GM12872 (cell line): ENCODE measurements around the gene SYNE1.

Experiments used
- TF ChIP-seq, protein P1 (sequence below): IDR thresholded peaks from 3 replicates; pipeline ENCODE4 v1.5.1; 2011; ENCODE audit warnings: low read depth, mild to moderate bottlenecking, low read length, moderate library complexity; ENCODE audit not compliant: insufficient read depth

SYNE1 gene

DNA sequence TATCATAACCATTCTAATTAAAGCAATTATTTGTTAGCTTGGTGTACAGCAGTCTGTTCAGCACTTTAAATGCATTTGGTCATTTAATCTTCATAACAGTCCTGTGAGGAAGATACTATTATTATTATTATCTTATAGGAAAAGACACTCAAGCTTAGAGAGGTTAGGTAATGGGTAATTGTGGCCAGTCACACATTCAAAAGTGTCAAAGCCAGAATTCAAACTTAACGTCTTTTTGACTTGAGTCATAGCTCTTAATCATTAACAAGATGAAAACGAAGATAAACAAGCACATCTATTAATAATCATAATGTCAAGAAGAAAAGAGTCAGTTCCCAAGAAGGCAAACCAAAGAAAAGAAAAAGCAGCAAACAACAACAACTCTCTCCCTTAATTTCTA lies 251.0 kb downstream of the SYNE1 start:
- TF ChIP-seq, protein P1, sequence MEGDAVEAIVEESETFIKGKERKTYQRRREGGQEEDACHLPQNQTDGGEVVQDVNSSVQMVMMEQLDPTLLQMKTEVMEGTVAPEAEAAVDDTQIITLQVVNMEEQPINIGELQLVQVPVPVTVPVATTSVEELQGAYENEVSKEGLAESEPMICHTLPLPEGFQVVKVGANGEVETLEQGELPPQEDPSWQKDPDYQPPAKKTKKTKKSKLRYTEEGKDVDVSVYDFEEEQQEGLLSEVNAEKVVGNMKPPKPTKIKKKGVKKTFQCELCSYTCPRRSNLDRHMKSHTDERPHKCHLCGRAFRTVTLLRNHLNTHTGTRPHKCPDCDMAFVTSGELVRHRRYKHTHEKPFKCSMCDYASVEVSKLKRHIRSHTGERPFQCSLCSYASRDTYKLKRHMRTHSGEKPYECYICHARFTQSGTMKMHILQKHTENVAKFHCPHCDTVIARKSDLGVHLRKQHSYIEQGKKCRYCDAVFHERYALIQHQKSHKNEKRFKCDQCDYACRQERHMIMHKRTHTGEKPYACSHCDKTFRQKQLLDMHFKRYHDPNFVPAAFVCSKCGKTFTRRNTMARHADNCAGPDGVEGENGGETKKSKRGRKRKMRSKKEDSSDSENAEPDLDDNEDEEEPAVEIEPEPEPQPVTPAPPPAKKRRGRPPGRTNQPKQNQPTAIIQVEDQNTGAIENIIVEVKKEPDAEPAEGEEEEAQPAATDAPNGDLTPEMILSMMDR: no peak

DNA sequence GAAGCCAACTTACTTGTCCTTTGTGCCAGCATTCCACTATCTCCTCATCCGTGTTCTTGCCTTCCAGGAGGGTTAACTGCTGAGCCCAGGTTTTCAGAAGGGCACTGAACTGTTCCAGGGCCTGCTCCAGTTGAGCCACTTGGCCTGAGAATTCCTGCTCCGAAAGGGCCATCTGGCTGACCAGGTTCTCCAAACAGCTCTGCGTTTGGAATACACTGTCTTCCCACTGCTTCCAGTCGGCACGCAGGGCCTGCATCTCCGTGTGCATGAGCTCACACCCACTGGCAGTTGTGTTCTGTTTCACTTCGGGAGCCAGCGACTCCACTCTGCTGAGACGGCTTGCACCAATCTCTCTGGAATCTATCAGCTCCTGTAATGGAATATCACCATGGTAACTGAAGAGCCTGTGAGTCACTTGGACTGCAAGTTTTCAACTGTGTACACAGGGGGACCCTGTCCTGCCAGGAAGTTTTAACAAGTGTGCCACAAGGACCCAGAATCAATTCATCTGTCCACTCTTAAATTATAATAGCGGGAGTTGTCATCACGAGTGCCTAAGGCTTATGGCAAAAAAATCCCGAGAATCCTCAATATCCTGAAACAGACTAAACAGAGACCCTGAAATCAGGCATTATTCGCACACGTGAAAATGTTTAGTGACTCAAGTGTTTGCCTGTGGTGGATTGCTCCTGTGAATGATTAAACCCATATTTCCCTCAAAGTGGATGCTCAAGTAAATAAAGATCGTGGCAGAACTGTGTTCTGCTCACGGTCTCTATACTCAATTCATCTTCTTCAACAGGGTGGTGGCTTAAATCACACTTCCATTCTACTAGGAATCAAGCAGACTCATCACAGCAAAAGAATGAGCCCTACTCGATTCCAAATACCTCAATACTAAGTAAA lies 255.9 kb downstream of the SYNE1 start:
- TF ChIP-seq, protein P1: no peak

DNA sequence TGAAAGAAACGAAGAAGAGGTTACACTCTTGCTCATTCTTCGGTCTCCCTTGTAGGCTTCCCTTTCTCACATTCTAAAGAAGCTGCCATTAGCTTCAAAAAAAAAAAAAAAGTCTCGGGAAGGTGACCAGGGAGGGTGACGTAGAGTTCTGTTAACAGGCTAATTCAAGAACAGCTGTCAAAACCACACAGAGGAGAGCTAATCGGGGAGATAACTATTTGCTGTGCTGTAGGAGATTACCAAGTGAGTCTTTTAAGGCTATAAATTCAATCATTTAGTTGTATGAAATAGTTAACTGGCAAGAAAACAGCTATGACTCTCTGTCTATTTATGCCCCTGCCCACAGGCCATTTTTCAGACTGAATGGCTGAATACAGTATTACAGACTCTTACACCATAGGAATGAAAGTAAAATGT lies 256.8 kb downstream of the SYNE1 start:
- TF ChIP-seq, protein P1: no peak

DNA sequence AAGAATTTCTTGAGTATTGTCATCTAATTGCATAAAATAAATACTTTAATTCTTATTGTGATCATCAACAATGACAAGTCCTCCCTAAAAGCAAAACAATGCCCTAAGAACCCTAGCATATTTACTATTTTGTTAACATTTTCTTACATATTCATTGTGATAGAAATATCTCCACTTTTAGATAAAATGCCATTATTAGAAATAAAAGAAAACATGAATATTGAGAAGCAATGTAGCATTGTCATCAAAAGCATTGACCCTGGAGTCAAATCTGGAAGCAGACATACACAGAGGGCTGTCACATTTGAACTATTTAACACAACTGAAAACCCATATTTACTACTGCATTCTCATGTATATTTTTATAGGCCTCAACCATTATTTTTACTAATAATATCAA lies 257.7 kb downstream of the SYNE1 start:
- TF ChIP-seq, protein P1: no peak

DNA sequence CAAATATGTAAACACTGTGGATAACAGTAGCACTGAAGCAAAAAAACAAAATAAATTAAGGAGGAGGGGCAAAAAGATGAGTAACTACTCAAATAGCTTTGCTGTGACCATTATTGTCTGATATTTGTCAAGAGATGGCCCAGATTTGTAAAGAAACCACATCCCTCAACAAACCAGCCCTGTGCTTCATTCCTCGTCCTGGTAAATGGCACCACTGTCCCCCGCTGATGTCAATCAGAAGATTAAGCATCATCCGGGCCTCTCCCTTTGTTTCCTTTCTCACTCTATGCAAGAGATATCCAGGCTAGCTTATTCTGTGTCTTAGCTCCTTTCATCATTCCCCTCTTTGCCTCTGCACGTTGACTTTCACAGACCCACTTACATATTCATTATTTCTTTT lies 259.0 kb downstream of the SYNE1 start:
- TF ChIP-seq, protein P1: no peak

DNA sequence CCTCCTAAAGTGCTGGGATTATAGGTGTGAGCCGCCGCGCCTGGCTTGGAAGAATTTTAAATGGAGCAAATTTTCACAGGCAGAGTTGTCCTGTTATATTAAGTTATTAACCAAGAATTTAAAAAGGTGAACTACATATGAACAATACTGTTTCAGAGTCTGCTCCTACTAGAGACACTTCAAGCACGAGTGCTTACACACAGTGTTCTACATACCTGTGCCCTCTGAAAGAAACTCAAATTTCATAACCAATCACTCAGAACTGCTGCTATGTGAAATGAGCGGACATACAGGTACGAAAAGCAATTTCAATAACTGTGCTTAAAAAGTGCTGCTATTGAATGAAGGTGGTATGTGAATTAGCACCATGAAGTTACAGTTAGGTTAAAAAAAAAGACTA lies 262.0 kb downstream of the SYNE1 start:
- TF ChIP-seq, protein P1: no peak

DNA sequence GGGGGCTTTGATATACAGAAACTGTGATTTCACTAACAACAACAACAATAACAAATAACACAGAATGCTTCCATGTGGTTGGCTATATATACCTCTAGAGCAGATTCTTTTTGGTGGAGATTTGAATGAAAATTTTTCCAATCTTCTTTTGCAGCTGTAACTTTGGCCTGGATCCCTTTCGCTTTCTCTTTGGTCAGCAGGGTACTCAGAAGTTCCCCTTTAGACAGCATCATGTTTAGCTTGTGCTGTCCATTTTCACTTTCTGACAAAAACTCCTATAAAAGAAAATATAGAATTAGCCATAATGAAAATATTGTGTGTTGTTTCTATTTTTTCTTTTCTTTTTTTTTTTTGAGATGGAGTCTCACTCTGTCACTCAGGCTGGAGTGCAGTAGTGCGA lies 264.2 kb downstream of the SYNE1 start:
- TF ChIP-seq, protein P1: no peak
